ENCODE measurements around the gene RHEX. TPM values are rescaled to one million over a fixed set of nuclear protein-coding genes. Genes with fewer than 3 reads are reported as not detected.

The RHEX gene
- polyA plus RNA-seq, 2 of the 4 experiments (the other 2 are of a cell fraction): not detected

DNA sequence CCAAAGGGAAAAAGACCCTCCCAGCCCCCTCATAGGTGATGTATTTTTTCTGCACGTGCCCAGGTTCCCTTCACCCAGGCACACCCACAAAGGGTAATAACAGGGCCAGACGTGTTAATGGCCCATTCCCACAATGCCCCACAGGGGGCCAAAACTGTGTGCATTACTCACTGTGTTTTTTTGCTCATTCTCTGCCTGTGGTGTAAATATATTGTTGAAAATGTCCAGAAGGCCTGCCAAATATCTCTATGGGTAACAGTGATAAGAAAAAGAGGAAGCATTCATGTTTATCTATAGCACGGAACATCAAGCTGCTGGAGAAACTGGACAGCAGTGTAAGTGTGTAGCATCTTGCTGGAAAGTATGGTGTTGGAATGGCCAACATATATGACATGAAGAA is 21.9 kb downstream of the RHEX start:
- WGBS (ENCODE audit: missing lambda C conversion rate): 39% methylated on average over 3 of the region's 3 CpGs
- no peak overlapping the region for H3K4me2 ChIP-seq
- POLR2A ChIA-PET: no interaction called here

DNA sequence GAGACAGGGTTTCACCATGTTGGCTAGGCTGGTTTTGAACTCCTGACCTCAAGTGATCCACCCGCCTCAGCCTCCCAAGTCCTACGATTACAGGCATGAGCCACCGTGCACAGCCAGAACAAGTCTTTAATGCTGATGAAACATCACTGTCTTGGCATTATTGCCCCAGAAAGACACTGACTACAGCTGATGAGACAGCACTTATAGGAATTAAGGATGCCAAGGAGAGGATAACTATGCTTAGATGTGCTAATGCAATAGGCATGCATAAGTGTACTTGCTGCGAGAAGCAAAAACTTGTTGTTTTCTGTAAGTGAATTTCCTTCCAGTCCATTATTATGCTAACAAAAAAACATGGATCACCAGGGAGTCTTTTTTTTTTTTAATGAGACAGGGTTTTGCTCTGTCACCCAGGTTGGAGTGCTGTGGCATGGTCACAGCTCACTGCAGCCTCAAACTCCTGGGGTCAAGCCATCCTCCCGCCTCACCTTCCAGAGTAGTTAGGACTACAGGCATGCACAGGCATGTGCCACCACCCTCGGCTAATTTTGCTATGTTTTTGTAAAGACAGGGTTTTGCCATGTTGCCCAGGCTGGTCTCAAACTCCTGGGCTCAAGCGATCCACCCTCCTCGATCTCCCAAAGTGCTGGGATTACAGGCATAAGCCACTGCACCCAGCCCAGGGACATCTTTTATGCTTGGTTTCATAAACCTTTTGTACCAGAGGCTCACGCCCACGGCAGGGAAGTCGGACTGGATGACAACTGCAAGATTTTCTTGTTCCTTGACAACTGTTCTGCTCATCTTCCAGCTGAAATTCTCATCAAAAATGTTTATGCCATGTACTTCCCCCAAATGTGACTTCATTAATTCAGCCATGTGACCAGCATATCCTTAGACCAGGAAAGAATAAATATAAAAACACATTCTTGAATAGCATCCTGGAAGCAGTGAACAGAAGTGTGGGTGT is 23.1 kb downstream of the RHEX start:
- POLR2A ChIA-PET: no interaction called here
- DNase-seq (ENCODE audit: low read depth in 1 of 2, low spot score in 1 of 2) (no peak), FAIRE-seq (no peak), ATAC-seq (no peak)
- Histone ChIP-seq H3K4me2 (no peak overlapping the region), H3K9me3 (no peaks in the 10 kb centered on the region), H3K4me3 (no peak overlapping the region), H3K4me1 (no peaks in the 10 kb centered on the region), H3K27ac (no peak overlapping the region)
- TF ChIP-seq GATA3 (IDR thresholded peaks at IDR 0.05; ENCODE audit: borderline replicate concordance) (no peak), HOXA7 (CRISPR knock-in tag; IDR thresholded peaks at IDR 0.05) (no peak), SREBF2 (IDR thresholded peaks at IDR 0.05) (no peak), HEYL (CRISPR knock-in tag; IDR thresholded peaks at IDR 0.05) (no peak), EP300 (IDR thresholded peaks at IDR 0.05) (no peak), HDAC2 (IDR thresholded peaks at IDR 0.05) (no peak), KDM5A (IDR thresholded peaks at IDR 0.05) (no peak), CHD4 (IDR thresholded peaks at IDR 0.05; ENCODE audit: borderline replicate concordance) (no peak), HOXB5 (CRISPR knock-in tag; IDR thresholded peaks at IDR 0.05) (no peak), RNF2 (IDR thresholded peaks at IDR 0.05; ENCODE audit: borderline replicate concordance, low read depth) (no peak), POLR2AphosphoS2 (conservative IDR thresholded peaks at IDR 0.05; ENCODE audit: low read length) (no peak), FOSL2 (IDR thresholded peaks at IDR 0.05) (no peak), FOSL2 (CRISPR knock-in tag; IDR thresholded peaks at IDR 0.05) (no peak), JUNB (IDR thresholded peaks at IDR 0.05) (no peak)
- TF ChIP-seq, protein P1, sequence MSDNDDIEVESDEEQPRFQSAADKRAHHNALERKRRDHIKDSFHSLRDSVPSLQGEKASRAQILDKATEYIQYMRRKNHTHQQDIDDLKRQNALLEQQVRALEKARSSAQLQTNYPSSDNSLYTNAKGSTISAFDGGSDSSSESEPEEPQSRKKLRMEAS (IDR thresholded peaks at IDR 0.05): no peak
- TF ChIP-seq, protein P2, sequence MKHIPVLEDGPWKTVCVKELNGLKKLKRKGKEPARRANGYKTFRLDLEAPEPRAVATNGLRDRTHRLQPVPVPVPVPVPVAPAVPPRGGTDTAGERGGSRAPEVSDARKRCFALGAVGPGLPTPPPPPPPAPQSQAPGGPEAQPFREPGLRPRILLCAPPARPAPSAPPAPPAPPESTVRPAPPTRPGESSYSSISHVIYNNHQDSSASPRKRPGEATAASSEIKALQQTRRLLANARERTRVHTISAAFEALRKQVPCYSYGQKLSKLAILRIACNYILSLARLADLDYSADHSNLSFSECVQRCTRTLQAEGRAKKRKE (CRISPR knock-in tag; IDR thresholded peaks at IDR 0.05; ENCODE audit: low read depth): no peak
- TF ChIP-seq, protein P3, sequence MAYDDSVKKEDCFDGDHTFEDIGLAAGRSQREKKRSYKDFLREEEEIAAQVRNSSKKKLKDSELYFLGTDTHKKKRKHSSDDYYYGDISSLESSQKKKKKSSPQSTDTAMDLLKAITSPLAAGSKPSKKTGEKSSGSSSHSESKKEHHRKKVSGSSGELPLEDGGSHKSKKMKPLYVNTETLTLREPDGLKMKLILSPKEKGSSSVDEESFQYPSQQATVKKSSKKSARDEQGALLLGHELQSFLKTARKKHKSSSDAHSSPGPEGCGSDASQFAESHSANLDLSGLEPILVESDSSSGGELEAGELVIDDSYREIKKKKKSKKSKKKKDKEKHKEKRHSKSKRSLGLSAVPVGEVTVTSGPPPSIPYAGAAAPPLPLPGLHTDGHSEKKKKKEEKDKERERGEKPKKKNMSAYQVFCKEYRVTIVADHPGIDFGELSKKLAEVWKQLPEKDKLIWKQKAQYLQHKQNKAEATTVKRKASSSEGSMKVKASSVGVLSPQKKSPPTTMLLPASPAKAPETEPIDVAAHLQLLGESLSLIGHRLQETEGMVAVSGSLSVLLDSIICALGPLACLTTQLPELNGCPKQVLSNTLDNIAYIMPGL (CRISPR knock-in tag; IDR thresholded peaks at IDR 0.05; ENCODE audit: borderline replicate concordance): no peak
- TF ChIP-seq, protein P4, sequence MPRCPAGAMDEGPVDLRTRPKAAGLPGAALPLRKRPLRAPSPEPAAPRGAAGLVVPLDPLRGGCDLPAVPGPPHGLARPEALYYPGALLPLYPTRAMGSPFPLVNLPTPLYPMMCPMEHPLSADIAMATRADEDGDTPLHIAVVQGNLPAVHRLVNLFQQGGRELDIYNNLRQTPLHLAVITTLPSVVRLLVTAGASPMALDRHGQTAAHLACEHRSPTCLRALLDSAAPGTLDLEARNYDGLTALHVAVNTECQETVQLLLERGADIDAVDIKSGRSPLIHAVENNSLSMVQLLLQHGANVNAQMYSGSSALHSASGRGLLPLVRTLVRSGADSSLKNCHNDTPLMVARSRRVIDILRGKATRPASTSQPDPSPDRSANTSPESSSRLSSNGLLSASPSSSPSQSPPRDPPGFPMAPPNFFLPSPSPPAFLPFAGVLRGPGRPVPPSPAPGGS (IDR thresholded peaks at IDR 0.05): no peak
- 75% methylated on average over 11 of the region's 11 CpGs for whole genome bisulfite sequencing (ENCODE audit: missing lambda C conversion rate)
- CTCF ChIA-PET: interaction anchor here (1.4 to 2.0 kb wide), 2 partner anchors 46 to 157 kb away, joined by 4 read pairs; no protein-coding TSS in a partner anchor

More for the DNA sequence above, 21.9 kb downstream of the RHEX start:
- H3K4me3 ChIP-seq: no peak overlapping the region
- CTCF ChIA-PET: interaction anchor here (1.1 kb wide), 1 partner anchor 90 kb away, joined by 3 read pairs; no protein-coding TSS in a partner anchor
- H3K27ac ChIP-seq: no peak overlapping the region
- H3K4me1 ChIP-seq: no peaks in the 10 kb centered on the region
- H3K9me3 ChIP-seq: no peaks in the 10 kb centered on the region
- DNase-seq (ENCODE audit: low read depth in 1 of 2, low spot score in 1 of 2) (no peak), FAIRE-seq (no peak), ATAC-seq (no peak)
- TF ChIP-seq, protein P2 (CRISPR knock-in tag; IDR thresholded peaks at IDR 0.05; ENCODE audit: low read depth): no peak
- TF ChIP-seq, protein P5, sequence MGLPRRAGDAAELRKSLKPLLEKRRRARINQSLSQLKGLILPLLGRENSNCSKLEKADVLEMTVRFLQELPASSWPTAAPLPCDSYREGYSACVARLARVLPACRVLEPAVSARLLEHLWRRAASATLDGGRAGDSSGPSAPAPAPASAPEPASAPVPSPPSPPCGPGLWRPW (IDR thresholded peaks at IDR 0.05): no peak
- TF ChIP-seq, protein P4 (IDR thresholded peaks at IDR 0.05): no peak
- TF ChIP-seq KDM5A (IDR thresholded peaks at IDR 0.05) (no peak), NR3C1 (IDR thresholded peaks at IDR 0.05) (no peak), MAFK (IDR thresholded peaks at IDR 0.05; ENCODE audit: partially characterized antibody) (no peak), MYC (IDR thresholded peaks at IDR 0.05; ENCODE audit: borderline replicate concordance, low read length) (no peak), JUNB (IDR thresholded peaks at IDR 0.05) (no peak), MAZ (IDR thresholded peaks at IDR 0.05; ENCODE audit: borderline replicate concordance, low read depth, low read length) (no peak), FOSB (CRISPR knock-in tag; IDR thresholded peaks at IDR 0.05) (no peak), ZNF302 (CRISPR knock-in tag; IDR thresholded peaks at IDR 0.05) (no peak), FOSL2 (IDR thresholded peaks at IDR 0.05) (no peak), FOSL2 (CRISPR knock-in tag; IDR thresholded peaks at IDR 0.05) (no peak)
- TF ChIP-seq, protein P6, sequence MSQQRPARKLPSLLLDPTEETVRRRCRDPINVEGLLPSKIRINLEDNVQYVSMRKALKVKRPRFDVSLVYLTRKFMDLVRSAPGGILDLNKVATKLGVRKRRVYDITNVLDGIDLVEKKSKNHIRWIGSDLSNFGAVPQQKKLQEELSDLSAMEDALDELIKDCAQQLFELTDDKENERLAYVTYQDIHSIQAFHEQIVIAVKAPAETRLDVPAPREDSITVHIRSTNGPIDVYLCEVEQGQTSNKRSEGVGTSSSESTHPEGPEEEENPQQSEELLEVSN (IDR thresholded peaks at IDR 0.05; ENCODE audit: borderline replicate concordance, low read depth): no peak

Data from A549 (cell line).